ENCODE results near the gene PDILT.

The PDILT gene

DNA sequence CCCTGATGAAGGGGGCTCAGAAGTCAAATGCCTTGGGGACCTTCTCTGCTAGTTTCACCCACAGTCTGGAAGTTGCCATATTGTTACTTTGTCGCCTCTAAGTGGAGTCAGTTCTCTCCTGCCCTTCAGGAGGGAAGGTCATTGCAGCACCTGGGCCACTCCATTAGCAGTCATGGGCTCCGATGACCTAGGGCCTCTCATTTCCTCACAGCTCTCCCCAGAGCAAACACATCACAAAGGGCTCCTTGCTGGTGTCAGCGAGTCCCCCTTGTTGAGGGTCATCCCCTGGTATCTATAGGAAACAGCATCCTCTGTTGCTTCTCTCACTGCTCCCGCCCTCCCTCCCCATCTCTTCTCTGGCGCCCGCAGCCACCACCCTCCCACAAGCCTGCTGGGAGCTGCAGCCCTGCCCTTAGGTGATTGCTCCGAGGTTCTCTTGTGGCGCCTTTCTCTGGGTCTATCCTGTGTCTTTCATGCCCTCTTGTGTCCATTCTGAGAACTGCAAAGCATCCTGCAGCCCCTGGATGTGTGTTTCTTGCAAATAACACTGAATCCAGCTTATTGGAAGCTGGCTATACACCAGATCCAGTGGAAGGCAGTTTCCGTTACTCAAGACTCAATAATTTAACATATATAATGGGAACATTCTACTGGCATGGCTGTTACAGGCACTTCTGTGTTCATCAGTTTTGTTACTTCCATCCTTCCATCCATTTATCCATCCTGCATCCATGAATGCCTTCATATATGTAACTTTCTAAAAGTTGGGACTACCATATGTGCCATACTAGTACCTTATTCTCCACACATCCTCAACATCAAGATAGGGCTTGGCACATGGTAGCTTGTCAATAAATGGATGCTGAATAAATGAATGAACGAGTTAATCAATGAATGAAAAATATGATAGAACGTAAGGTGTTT is 21.2 kb downstream of the PDILT start:
- peak; percentile 12 for DNase-seq (ENCODE audit: low read depth)
- TF ChIP-seq, protein P1, sequence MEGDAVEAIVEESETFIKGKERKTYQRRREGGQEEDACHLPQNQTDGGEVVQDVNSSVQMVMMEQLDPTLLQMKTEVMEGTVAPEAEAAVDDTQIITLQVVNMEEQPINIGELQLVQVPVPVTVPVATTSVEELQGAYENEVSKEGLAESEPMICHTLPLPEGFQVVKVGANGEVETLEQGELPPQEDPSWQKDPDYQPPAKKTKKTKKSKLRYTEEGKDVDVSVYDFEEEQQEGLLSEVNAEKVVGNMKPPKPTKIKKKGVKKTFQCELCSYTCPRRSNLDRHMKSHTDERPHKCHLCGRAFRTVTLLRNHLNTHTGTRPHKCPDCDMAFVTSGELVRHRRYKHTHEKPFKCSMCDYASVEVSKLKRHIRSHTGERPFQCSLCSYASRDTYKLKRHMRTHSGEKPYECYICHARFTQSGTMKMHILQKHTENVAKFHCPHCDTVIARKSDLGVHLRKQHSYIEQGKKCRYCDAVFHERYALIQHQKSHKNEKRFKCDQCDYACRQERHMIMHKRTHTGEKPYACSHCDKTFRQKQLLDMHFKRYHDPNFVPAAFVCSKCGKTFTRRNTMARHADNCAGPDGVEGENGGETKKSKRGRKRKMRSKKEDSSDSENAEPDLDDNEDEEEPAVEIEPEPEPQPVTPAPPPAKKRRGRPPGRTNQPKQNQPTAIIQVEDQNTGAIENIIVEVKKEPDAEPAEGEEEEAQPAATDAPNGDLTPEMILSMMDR (conservative IDR thresholded peaks at IDR 0.05; ENCODE audit: low read depth, low read length), result peak; percentile 87
- no peak overlapping the region for H3K4me3 ChIP-seq (ENCODE audit: low read length)

DNA sequence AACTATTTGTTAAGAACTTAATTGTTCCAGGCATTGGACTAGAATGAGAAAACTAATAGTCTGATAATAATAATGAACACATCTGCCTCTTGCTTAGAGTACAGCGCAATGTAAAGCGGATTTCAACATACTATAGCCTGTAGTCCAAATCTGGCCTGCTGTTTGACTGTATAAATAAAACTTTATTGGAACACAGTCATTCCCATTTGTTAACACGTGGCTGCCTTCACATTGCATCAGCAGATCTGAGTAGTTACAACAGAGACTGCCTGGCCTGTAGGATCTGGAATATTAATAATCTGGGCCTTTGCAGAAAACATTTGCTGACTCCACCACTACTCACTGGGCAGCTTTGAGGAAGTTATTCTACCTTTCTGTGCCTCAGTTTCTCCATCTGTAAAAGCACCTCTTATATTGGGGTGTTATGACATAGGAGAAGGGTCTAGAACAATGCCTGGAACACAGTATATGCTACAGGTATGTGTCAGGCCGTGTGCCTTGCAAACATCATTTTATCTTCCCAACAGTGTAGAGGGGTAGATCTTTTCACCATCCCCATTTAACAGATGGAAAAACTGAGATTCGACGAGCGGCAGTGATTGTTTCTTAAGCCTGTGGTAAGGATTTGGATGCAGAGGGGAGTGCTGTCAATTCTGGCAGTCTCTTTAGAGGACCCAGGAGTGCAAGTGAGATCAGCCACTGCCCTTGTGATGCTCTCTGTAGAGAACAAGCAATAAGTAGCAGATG is 22.2 kb downstream of the PDILT start:
- TF ChIP-seq, protein P1 (conservative IDR thresholded peaks at IDR 0.05; ENCODE audit: low read depth, low read length), result no peak
- DNase-seq (ENCODE audit: low read depth), result no peak

DNA sequence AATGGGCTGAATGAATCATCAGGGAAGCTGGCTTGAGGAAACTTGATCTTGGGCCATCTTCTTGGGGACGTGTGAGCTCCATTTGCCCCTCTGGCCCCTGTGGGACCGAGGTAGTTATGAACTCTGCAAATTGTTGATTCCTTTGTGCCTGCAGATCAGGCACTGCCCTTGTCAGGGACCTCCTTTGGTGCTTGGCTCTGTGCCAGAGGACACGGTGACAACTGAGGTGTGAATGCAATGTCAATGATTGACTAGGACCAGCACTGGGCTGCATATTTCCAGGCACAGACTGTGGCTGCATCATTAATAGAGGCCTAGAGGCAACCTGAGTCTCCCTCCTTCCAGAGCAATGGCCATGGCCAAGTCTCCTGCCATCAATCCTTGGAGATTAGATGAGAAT is 23.8 kb downstream of the PDILT start:
- no peak overlapping the region for H3K4me3 ChIP-seq (ENCODE audit: low read length)
- TF ChIP-seq, protein P1 (conservative IDR thresholded peaks at IDR 0.05; ENCODE audit: low read depth, low read length), result no peak
- no peak for DNase-seq (ENCODE audit: low read depth)

More for the DNA sequence above, 22.2 kb downstream of the PDILT start:
- no peak overlapping the region for H3K4me3 ChIP-seq (ENCODE audit: low read length)

DNA sequence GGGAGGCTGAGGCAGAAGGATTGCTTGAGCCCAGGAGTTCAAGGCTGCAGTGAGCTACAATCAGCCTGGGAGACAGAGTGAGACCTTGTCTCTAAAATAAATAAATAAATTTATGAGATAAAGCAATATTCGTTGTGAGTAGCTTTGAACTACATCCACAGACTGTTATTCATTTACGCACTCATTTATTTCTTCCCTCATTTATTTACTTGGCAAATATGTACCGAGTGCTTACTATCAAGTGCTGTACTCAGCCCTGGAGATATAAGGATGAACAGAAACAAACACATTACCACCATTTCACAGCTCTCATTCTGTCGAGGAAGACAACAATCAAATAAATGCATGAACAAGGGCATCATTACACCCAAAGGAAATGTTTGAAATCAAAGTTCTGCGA is 27.4 kb downstream of the PDILT start:
- no peak overlapping the region for H3K4me3 ChIP-seq (ENCODE audit: low read length)
- no peak for DNase-seq (ENCODE audit: low read depth)
- TF ChIP-seq, protein P1 (conservative IDR thresholded peaks at IDR 0.05; ENCODE audit: low read depth, low read length), result no peak

DNA sequence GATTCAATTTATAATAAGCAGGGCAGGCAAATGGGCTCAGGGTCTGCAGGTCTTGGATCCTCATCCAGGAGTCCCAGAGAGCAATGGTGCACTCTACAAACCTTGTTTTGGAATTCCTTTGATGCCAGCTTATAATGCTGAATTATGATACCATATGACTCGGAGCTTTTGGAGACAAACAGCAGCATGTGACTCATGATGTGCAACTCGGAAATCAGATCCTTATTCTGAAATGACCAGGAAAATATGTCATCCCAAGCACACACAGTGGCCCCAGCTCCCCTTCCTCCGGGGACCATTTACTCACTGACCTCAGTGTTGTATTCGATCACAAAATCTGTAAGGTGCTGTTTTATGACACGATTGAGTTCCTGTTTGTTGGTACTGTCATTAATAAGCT is 31.8 kb downstream of the PDILT start:
- DNase-seq (ENCODE audit: low read depth), result no peak
- TF ChIP-seq, protein P1 (conservative IDR thresholded peaks at IDR 0.05; ENCODE audit: low read depth, low read length), result no peak
- H3K4me3 ChIP-seq (ENCODE audit: low read length), result no peak overlapping the region

DNA sequence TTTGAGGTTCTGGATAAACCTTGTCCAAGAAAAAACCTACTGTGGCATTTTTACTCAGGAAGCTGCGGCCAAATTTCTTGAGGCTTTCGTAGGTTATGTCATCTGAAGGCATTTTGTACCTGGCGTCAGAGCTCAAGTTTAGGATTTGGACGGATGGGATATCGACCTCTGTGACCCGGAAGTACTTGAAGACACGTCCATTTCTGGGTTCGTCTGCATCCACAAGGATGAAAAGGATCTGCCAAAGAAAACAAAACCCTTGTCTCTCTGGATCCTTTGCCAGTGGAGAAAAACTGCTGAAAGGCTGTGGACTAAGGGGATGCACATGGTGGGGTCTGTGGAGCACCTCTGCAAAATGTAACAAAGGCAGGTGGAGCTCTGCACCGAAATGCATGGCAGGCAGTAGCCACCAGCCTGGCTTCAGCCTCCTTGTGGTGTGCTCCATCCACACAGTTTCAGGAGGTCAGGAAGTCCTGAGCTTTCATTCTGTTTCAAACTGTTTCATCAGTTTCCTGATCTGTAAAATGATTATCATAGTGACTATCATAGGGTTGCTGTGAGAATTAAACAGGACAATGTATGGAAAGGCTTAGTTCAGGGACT is 35.0 kb downstream of the PDILT start:
- TF ChIP-seq, protein P1 (conservative IDR thresholded peaks at IDR 0.05; ENCODE audit: low read depth, low read length), result no peak
- no peak for DNase-seq (ENCODE audit: low read depth)
- no peak overlapping the region for H3K4me3 ChIP-seq (ENCODE audit: low read length)

Measured in retinal pigment epithelial cell (primary cell).